K562 treated with DMSO at 1 percent for 4 hours (cell line): ENCODE results near the gene MTG1. TPM values are rescaled to one million over a fixed set of nuclear protein-coding genes. Genes with fewer than 3 reads are reported as not detected.

ENCODE experiments used
- total RNA-seq: library from RNA; unstranded; fragments of 300-600 nt; gene quantifications from 2 replicates; pipeline ENCODE4 v1.2.3, GENCODE V29; 2022; ENCODE audit not compliant: insufficient read depth

MTG1 gene, protein sequence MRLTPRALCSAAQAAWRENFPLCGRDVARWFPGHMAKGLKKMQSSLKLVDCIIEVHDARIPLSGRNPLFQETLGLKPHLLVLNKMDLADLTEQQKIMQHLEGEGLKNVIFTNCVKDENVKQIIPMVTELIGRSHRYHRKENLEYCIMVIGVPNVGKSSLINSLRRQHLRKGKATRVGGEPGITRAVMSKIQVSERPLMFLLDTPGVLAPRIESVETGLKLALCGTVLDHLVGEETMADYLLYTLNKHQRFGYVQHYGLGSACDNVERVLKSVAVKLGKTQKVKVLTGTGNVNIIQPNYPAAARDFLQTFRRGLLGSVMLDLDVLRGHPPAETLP
- total RNA-seq = 15.8 and 20.9 TPM in 2 replicates

GRCh38 chr10:133394064-133394663 lies at the start of gene MTG1:
TSS of gene MTG1 (plus strand) at chr10:133394157. CDS start at chr10:133394221, 64 bp downstream.

DNA sequence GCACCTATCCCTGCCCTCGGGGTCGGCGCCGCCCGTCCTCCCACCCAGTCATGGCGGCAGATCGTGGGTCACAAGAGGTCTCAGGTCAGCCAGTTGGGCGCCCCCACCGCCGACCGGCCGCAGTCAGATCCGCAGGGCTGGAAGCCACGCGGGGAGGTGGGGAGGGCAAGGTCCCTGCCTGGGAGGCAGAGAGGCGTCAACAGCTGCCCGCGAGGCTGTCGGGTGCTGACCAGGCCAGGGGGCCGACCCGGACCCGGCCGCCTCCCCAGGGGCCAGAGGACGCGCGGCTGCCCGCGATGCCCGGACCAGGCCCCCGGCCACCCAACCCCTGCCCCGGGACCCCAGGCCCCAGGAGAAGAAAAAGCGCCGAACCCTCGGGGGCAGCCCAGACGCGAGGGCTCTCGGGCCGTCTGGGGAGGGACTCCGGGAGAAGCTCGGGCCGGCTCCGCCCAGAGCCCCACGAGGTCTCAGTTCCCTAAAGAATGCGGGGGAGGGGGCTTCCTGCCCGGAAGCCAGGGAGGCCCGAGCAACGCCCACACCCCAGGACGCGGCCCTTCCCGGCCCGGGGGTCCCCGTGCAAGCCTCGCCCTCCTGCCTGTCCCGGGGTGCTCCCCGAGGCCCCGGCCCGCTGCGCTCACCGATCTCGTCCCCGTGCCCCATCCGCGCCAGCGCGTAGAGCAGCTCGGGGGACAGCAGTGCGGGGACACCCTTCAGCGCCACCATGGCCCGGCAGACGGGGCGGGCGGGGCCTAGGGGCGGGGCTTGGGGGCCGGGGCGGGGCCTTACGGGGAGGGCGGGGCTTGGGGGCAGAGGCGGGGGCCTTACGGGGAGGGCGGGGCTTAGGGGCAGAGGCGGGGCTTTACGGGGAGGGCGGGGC lies 36.4 kb upstream of the MTG1 start, which contains the start of gene FUOM:
Gene FUOM (minus strand): TSS at position 735 of the 877 bp plus-strand sequence. CDS start 12 bp downstream, at position 723.

DNA sequence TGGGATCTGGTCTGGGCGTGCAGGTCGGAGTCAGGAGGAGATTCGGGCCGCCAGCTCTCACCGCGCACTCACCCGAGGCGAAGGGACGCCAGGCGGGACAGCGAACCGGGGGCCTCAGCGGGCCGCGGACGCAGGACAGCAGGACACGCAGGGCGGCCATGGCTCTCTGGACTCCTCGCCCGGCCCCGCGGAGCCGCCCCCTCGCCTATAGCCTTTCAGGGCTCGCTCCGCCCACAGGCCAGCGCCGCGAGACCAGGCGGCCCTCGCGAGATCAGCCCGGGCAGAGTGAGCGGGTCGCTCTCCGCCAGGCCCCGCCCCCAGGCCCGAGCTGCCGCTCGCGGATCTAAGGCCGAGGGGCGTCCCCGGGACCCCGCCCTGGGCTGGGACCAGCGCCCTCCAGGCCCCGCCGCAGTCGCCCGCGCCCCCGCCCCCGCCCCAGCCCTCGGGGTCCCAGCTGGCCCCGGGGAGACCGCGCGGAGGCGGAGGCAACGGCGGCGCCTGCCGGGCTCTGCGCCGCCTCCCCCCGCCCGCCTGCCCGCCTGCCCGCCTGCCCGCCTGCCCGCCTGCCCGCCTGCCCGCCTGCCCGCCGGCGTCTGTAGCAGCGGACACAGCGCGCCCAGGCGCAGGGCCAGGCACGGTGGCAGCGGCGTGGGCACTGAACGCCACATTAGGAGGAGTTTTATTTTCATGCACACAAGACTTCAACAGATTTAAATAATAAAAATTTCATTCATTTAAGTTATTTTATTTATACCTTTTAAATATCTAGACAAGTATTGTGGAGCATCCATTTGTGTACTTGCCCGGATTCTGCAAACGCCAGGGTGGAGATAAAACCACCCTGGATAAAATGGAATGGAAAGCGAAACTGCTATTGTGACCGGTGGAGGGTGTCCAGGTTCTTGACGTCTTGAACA lies 20.5 kb upstream of the MTG1 start, which contains the start of gene ECHS1:
Gene ECHS1 (minus strand): TSS at position 181 of the 917 bp plus-strand sequence. CDS start 21 bp downstream, at position 160.

DNA sequence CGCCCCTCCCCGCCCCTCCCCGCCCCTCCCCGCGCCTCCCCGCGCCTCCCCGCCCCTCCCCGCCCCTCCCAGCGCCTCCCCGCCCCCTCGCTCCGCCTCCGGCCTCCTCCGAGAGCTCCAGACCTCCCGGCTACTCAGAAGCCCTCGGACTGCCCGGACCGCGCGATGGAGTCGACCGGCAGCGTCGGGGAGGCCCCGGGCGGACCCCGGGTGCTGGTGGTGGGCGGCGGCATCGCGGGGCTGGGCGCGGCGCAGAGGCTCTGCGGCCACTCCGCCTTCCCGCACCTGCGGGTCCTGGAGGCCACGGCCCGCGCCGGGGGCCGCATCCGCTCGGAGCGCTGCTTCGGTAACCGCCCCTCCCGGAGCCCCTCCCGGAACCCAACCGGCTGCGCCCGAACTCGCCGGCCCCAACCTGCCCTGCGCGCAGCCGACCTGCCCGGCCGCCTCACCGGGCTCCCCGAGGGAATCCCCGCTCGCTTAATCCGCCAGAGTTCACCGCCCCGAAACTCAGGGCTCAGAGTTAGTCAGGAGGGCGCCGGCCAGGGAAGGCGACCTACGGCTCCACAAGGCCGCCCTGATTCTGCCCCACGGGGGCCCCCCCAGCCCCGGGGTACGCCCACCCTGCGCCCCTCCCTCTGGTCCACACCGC lies 14.7 kb upstream of the MTG1 start, which contains the start of gene PAOX:
Gene PAOX (plus strand): TSS at position 111 of the 649 bp plus-strand sequence. CDS start 55 bp downstream, at position 166.

GRCh38 chr10:133424601-133425000 lies 30.6 kb downstream of the MTG1 start, which contains the start of gene SPRN:
TSS of gene SPRN (minus strand) at chr10:133424625. CDS start at chr10:133423681, 944 bp downstream.

GRCh38 chr10:133453516-133454203 lies 59.7 kb downstream of the MTG1 start, which contains the start of gene SCART1:
TSS of gene SCART1 (plus strand) at chr10:133453945. CDS start at chr10:133453998, 53 bp downstream.

Other genes with a start within 250 kb of the MTG1 start
- 0.27 TPM in 1 of 2 replicates, not detected in the other for gene KNDC1, start 233.9 kb upstream of the MTG1 start, total RNA-seq
- not detected in 2 replicates for gene UTF1, start 163.9 kb upstream of the MTG1 start, total RNA-seq
- gene VENTX, start 156.3 kb upstream of the MTG1 start, total RNA-seq = 1.4 and 2.5 TPM in 2 replicates
- 7.5 and 9.2 TPM in 2 replicates for gene ADAM8, start 117.3 kb upstream of the MTG1 start, total RNA-seq
- 30.2 and 31.4 TPM in 2 replicates for gene TUBGCP2, start 85.3 kb upstream of the MTG1 start, total RNA-seq
- gene ZNF511, start 85.2 kb upstream of the MTG1 start, total RNA-seq = 46.7 and 56.0 TPM in 2 replicates
- gene CALY, start 57.3 kb upstream of the MTG1 start, total RNA-seq = not detected in 2 replicates
- not detected in 2 replicates for gene PRAP1, start 46.8 kb upstream of the MTG1 start, total RNA-seq
- 23.9 and 34.4 TPM in 2 replicates for gene FUOM, start 36.1 kb upstream of the MTG1 start, total RNA-seq
- 78.3 and 84.1 TPM in 2 replicates for gene ECHS1, start 20.8 kb upstream of the MTG1 start, total RNA-seq
- 3.2 and 6.1 TPM in 2 replicates for gene PAOX, start 14.9 kb upstream of the MTG1 start, total RNA-seq
- 1.0 and 2.4 TPM in 2 replicates for gene SPRN, start 30.5 kb downstream of the MTG1 start, total RNA-seq
- 4.3 and 5.3 TPM in 2 replicates for gene SCART1, start 59.8 kb downstream of the MTG1 start, total RNA-seq
- gene CYP2E1, start 133.2 kb downstream of the MTG1 start, total RNA-seq = 0.79 TPM in 1 of 2 replicates, not detected in the other
- gene SYCE1, start 171.4 kb downstream of the MTG1 start, total RNA-seq = not detected in 2 replicates
- gene FRG2B, start 232.6 kb downstream of the MTG1 start, total RNA-seq = not detected in 2 replicates